ENCODE data around the gene APOBEC3A.
A peak's percentile ranks its signal among the peaks of the same experiment; 100 is the strongest.
"Not testable (repeated sequence)": the region's sequence is repeated elsewhere in the genome, so short reads cannot be mapped to it uniquely, and the experiment has no call there.

The APOBEC3A gene

DNA sequence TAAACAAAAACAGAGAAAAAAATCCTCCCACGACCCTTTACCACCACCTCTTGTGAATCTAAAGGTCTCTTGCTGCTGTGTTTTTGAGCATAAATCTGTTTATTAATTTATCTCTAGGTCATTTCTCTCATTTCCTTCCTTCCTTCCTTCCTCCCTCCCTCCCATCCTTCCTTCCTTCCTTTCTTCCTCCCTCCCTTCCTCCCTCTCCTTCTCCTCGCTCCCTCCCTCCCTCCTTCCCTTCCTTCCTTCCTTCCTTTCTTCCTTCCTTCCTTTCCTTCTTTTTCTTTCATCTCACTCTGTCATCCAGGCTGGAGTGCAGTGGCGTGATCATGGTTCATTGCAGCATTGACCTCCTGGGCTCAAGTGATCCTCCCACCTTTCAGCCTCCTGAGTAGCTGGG is 13.5 kb upstream of the APOBEC3A start:
- DNase-seq, result no peak

DNA sequence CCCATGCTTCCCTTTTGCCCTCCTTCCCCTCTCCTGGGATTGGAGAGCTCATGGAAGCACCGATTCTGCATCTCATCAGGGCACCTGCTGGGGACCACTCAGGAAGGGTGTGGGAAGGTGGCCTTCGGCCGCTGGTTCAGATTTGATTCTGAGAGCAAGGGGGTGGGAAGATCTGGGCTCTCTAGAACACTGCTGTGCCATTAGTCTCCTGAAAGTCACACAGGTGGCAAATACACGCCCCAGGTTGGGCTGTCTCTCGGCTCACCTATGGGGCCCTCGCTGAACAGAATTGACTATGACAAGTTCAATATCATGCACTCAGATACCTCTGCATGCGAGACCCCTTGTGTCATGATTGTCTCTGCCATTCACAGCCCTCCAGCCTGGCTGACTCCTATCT is 12.8 kb upstream of the APOBEC3A start:
- DNase-seq, result no peak

DNA sequence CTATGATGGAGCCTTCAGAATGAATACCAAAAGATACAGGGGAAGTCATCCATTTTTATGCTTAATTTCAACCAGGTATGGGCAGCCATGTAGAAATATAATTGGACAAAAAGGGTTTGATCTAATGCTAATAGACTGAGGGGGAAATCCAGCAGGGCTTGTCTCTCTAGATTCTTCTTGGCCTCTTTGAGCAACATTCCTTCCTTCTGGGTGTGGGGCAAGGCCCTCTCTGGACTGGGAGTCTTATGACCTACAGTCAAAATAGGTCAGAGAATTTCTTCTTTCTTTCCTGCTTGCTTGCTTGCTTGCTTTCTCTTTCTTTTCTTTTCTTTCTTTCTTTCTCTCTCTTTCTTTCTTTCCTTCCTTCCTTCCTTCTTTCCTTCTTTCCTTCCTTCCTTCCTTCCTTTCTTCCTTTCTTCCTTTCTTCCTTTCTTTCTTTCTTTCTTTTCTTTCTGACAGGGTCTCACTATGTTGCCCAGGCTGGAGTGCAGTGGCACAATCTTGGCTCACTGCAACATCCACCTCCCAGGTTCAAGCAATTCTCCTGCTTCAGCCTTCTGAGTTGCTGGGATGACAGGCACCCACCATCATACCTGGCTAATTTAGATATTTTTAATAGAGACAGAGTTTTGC is 11.6 kb upstream of the APOBEC3A start:
- not testable (repeated sequence) for DNase-seq

DNA sequence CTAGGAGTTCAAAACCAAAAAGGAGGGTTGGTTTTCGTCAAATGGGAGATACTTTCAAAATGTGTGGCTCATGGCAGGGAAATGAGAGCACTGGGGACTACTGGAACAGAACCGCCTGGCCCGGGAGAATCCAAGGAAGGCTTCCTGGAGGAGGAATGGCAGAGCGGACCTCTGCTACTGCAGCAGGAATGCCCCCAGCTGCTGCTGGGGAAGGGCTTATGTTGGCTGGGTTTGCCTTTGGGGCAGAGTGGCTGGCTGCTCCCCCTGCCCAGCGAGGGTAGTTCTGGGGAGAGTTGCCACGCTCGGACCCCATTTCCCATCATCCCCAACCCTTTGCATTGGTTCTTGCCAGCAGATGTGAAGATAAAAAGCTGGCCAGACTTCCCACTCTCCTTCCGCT is 10.6 kb upstream of the APOBEC3A start:
- no peak for DNase-seq

DNA sequence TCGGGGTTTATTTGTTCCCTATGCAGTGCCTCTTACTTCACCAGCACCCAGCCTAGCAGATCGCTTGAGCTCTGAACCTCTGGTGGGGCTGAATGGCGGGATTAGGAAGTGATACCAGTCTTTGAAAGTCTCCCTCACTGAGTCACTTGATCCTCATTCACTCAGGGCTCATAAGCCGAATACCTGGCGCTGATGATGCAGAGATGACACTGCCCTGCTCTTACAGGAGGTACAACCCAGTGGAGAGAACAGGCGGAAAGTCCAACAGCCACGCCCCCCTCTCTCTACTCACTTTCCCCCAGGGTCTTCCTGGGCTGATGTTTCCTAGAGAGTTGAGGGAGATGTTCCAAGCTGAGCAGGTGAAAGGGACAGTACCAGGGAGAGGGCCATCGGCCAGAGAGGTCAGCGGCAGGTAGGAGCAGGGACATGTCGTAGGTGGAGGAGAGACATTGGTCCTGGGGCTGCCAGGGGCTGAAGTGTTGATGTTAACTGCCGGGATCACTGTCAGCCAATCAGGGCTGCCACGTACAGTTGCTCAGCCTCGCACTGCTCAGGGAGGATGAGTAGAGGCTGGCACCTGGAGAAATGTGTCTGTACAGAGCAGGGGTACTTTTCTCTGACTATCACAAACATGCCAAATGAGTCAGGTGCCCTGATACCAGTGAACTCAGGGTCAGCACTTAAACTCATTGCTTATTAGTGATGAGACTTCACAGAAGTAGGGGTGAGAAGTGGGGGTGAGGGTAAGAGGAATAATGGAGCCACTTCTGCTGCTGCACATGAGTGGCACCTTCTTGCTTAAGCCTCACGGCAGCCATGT is 9.9 kb upstream of the APOBEC3A start:
- DNase-seq, result no peak

DNA sequence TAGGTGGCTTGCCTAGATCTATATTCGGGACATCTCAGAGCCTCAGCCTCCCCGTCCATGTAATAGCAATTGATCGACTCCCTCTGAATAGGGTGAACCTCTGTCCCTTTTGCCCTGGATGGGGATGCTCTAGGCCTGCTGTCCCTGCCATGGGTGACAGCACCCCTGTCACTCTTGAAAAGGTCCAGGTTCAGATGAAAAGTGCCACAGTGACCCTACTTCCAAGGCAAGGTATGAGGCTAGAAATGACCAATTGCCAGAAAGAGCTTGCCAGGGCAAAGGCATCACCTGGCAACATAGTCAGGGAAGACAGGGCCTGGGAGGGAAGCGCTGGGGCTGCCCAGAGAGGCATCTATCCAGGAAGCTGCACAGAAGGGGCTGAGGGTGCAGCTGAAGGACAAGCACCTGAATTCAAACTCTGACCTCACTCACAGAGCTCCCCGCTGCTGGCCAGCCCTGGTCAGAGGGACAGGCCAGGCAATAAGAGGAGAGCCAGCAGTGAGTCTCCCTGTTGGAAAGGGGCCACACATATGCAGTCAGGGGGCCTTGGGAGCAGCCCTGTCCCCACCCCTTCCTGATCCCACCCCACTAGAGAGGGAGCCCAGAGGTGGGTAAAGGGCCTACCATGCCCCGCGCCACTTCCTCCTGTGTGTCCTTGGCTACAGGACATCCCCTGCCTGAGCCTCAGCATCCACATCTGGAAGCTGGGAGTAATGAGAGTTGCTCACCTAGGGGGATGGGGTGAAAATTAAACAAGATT is 9.0 kb upstream of the APOBEC3A start:
- no peak for DNase-seq

DNA sequence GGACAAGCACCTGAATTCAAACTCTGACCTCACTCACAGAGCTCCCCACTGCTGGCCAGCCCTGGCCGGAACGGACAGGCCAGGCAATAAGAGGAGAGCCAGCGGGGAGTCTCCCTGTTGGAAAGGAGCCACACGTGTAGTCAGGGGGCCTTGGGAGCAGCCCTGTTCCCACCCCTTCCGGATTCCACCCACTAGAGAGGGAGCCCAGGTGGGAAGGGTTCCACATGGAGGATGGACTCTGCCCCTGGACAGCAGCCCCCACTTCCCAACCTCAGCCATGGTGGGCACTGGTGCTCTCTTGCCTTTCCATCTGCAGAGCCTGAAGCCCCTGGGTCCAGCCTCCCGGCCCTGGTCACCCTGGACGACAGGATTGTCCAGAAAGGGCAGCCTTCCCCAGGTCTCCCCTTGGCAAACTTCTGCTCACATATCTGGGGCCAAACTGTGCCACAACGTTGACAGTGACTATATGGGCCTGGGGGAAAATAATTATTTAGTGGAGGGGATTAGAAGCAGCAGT is 7.5 kb upstream of the APOBEC3A start:
- no peak for DNase-seq

DNA sequence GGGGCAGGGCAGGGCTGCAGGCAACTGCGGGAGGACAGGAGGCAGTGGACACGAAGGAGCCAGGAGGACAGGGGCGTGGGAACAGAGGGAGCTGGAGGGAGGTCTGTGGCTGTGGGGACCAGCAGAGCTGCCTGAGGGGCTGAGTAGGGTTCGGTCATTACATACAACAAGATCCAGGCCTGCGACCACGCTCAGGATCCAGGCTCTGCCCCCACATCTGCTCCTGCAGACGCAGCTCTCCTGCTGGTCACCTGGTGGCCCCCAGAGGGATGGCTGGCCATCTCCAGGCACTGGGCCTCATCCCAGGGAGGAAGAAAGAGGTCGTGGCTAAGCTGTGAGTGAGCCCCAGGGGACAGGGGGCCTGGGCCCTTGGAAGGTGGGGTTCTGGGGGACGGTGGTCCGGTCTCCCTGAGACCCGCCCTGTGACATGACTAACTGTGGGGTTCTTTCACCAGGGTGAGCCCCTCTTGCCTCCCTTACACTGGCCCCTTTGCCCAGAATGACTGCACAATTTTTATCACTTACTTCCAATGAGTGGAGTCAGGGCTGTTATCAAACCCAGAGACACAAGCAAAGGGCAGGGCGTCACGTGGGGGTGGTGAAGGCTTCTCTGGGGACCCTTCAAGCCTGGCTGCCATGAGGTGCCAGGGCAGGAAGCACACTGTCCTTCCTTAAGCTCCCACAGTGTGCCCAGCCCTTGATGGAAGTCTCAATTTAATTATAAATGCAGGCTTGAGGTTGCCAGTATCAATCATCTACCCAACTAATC is 6.7 kb upstream of the APOBEC3A start:
- DNase-seq, result no peak

DNA sequence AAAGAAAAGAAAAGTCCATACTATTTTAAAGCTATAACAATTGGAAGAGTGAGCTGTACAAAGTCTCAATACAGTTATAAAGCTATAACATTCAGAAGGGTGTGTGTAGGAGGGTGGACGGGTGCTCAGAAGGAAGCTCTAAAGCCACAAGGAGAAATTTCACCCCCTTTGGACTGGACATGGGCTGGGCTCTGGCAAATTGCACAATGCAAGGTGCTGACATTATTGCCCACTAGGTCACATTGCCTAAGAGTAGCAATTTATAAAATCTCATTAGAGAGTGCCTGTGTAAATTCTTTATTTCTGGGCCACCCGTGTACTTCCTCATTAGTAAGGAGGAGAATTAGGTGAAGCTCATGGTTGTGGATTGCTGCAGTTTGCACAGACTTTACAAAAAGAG is 5.7 kb upstream of the APOBEC3A start:
- no peak for DNase-seq

DNA sequence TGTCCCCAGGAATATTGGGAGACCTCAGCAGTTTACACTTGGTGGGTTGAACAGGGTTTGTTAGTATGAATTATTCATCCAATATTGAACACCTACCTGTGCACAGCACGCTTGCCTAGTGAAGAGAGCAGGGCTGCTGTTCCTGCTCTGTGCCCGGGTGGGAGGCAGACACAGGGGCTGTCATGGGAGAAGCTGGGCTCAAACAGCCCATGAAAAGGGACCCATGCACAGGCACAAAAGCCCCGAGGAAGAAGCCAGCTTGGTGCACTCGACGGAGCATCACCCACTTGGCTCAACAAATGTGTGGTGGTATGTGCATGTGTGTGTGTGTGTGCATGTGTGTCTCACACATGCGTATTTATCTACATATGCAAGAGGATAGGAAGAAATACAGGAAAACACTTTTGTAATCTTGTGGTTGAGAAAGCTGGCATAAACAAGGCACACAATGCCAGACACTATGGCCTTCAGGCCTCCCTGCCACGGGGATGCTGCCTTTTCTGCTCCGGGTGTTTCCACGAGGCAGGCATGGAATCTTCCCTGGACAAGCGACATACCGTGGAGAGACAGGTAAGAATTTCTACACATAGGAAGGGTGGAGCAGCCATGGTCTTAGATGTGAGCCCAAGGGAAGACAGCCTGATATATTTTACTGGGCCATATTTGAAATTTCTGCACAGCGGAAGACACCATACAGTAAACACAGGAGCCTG is 5.0 kb upstream of the APOBEC3A start:
- DNase-seq, result no peak

DNA sequence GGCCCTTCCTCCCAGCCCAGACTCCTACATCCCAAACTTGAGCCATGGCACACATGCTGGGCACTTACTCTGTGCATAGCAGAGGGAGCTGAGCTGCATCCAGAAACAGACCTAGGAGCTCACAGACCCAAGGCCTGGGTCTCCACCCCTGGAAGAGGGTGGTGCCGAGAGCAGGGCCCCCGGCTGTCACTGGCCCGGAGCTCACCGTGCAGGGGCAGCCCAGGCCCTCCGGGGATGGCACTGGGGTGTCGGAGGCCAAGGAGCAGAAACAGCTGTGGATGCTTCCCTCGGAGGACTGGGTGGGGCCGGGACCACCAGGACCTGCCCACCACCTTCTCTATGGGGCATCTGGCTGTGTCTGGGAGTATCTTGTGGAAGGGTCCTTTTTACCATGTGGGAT is 4.3 kb upstream of the APOBEC3A start:
- DNase-seq, result no peak

DNA sequence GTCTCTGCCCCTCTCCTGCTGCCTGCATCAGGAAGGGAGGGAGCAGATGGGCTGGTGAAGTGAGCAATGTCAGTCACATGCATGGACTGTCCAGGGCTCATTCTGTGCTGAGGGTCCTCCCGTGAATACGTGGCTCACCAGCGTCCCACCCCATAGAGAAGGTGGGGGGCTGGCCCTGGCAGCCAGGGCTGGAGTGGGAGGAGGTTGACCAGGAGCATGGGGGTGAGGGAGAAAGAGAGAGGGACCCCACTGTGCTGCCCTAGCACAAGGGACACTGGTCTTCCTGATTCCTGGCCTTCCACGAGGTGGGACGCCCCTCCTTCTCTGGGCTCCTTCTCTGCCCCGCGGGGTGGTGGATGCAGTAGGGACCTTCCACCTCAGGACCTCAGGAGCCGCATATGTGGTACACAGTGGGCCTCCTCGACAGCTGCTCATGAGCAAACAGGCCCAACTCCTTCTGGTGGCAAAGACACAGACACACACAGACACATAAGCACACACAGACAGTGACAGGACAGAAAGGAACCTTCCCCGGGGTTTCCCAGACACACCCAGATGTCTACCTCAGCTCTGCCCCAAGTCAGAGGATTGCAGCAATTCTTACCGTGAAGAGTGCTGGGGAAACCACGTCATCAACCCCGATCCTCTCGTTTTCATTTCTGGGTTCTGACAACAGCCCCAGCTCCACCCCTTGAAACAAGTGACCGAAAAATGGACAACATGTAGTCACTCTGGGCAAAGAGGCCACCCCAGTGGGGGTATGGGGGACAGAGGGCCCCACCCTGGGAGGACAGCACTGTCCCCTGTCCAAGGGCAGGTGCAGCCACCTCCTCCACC is 3.6 kb upstream of the APOBEC3A start:
- DNase-seq, result peak; percentile 36 to 47

DNA sequence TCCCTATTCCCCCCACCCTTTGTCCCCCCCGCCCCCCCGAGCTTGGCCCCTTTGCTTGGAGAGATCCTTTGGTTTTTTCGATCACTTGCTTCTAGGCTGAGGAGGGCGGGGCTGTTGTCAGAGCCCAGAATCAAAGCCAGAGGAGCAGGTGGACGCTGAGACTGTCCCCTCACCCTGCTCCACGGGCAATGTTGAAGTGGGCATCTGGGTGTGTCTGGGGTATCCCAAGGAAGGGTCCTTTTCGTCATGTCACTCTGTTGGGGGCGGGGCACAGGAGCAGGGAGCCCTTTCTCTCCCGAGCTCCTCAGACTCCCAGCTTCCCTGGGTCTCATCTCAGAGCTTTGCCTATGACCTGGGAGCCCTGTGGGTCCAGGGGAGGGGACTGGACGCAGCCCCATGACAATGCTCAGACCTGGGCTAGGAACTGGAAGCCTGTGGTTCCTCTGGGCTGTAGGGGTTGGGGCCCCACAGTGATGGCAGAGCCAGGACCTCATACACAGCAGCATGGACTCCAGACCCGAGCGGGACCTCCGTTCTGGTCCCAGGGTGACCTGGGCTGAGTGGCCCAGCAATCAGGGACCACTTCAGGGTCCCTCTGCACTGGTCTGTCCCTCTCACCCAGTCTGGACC is 2.9 kb upstream of the APOBEC3A start:
- DNase-seq, result no peak

DNA sequence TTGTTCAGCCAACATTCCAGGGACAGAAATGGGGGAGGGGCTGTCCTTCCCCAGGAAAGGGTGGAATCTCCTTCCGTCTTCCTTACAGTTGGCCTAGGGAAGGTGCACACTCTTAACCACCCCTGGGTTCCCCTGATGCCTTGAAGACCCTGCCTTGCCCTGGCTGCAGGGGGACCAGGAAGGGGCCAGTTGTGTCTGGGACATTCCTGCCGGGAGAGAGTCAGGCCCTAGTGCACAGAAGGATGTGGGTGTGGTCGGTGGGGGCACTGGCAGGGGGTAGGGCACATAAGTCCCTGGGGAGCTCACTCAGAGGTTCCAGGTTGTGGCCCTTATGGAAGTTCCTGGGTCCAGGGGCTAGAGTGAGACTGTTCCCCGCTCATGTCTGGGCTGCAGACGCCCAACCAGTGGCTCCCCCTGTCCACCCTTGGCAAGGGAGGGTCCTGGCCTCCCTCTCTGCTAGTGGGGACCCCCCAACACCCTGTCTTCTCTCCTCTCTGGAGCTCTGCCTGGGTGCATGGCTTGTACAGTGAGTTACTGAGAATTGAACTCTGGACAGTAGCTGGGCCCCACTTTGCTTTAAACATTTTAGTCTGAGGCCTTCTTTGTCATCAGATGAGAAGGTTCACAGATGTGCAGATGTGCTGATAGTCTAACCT is 2.0 kb upstream of the APOBEC3A start:
- no peak for DNase-seq

DNA sequence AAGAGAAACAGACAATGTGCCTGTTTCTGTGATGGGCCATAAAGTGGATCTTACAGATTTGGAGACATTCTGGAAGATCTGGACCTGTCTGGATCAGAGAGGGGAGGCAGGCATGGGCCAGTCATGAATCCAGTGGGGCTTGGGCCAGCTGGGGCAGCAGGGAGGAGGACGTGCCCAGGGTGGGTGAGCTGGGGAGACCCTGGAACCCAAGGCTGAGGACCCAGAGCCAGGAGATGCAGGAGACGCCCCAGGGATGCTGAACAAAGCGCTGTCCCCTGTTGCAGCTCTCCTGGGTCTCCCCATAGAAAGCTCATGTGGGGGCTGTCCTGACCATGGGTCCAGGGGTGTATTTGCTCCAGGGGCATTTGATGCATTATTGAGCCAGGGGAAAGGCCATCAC is 1.5 kb upstream of the APOBEC3A start:
- no peak for DNase-seq

DNA sequence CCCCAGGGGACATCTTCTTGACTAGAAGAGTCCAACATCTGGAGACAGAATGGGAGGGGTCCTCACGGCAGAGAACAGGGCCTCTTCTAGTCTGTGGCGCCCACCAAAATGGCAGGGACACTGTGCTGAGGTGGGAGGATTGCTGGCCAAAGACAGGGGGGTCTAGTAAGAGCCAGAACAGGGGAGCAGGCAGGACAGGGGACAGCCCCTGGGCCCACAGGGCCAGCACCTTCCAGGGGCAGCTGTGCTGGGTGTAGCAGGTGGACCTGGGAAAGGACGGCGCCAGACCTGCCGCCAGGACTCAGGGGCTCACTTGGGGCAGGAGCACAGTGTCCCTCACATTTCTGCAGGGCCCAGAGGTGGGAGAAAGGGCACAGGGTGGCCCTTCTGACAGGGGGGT is 858 bp upstream of the APOBEC3A start:
- DNase-seq, result no peak

DNA sequence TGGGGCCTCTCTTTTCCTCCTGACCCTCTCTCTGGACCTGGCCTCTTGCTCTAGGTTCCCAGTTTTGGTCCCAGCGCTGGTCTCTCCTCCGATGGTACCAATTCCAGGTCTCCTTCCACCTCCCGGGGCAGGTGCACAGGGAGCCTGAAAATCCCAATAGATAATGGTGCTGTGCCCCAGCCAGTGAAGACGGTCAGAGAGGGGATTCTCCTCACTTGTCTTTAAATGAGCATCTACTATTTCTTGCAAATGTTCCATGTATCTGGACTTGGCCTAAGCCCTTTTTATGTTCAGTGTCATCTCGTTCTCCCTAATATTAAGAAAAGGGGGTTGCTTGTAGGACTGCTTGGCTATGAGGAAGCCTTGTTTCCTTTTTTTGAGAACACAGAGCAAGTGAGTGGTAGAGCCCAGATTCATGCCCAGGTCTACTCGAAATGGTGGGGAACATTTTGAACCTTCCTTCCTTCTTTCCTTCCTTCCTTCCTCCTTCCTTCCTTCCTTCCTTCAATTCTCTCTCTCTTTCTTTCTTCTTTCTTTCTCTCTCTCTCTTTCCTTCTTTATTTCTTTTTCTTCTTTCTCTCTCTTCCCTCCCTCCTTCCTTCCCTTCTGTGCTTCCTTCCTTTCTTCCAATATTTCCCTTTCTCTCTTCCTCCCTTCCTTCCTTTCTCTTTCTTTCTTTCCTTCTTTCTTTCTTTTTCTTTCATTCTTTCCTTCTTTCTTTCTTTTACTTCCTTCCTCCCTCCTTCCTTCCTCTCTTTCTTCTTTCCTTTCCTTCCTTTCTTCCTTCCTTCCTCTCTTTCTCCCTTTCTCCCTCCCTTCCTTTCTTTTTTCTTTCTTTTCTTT is 620 bp downstream of the APOBEC3A start:
- no peak for DNase-seq

DNA sequence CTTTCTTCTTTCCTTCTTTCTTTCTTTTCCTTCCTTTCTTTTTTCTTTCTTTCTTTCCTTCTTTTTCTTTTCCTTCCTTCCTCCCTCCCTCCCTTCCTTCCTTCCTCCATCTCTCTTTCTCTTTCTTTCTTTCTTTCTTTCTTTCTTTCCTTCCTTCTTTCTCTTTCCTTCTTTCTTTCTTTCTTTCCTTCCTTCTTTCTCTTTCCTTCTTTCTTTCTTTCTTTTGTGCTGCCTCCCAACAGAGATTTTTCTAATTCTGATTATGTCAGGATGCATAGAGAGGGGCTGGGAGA is 1.2 kb downstream of the APOBEC3A start:
- DNase-seq, result not testable (repeated sequence)

DNA sequence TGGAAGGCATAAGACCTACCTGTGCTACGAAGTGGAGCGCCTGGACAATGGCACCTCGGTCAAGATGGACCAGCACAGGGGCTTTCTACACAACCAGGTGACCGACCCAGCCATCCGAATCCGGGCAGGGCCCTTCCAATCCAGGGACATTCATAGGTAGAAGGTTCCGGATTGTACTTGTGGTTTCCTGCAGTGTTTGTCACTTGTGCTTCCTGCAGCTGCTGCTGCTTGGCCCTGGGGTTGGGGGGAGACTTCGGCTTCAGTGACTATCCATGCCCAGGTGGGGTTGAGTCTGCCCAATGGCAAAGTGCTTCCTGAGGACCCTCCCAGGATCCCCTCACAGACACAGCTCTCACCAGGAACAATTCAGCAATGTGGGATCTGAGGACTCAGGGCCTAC is 2.2 kb downstream of the APOBEC3A start:
- no peak for DNase-seq

DNA sequence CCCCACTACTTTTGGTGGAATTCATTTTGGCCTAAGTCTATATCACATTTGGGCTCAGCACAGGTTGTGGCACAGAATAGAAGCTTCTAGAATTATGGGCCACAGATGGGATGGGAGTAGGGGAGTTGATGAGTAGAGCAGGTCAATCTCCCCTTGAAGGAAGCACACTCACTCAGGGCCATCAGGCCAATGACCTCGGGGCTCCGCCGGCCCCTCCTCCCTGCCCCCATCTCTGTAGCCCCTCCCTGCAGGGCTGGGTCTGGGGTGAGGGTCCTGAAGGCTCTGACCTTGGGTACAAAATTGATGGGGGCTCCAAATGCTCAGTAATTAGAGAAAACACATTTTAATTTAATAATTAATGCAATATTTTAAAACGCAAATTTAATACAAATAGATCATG is 3.3 kb downstream of the APOBEC3A start:
- DNase-seq, result not testable (repeated sequence)

Data from activated CD4-positive, alpha-beta T cell treated with anti-CD3 and anti-CD28 coated beads for 4 hours (primary cell).